ENCODE data around the gene ARID1B. TPM values are rescaled to one million over a fixed set of nuclear protein-coding genes. Genes with fewer than 3 reads are reported as not detected.

ARID1B gene
- total and polyA plus RNA-seq, 10 of the 15 experiments (the other 5 are each of a cell fraction or from before 2014, with no cell fraction given), result 24.7 to 133 (median 54.6) TPM

- Histone ChIP-seq H3K27ac (ENCODE audit: control insufficient read depth, insufficient read depth) (no peak overlapping the region), H3K4me2 (ENCODE audit: control insufficient read depth, insufficient read depth) (no peak overlapping the region), H3K27me3 (replicated peaks in 1 of 2; ENCODE audit: control insufficient read depth in 2 of 2, insufficient read depth in 2 of 2, low read length in 1 of 2) (no peaks in the 10 kb centered on the region), H2AFZ (ENCODE audit: control insufficient read depth, low read depth, low read length) (no peak overlapping the region), H3K36me3 (ENCODE audit: control insufficient read depth in 2 of 2, insufficient read depth in 2 of 2, low read length in 1 of 2) (peaks cover 7 to 39% of the 10 kb centered on the region in 2 experiments), H3K4me3 (no peak overlapping the region), H3K9ac (ENCODE audit: control insufficient read depth, insufficient read depth, low read length) (no peak overlapping the region), H4K20me1 (ENCODE audit: control insufficient read depth, insufficient read depth) (peaks cover 2% of the 10 kb centered on the region; the same call in 1 of the 2 replicates), H3K9me3 (replicated peaks; ENCODE audit: control insufficient read depth, insufficient read depth, low read length) (no peaks in the 10 kb centered on the region), H3K79me2 (ENCODE audit: control insufficient read depth, insufficient read depth, low read length) (no peaks in the 10 kb centered on the region), H3K4me1 (ENCODE audit: control insufficient read depth, insufficient read depth, low read length) (no peaks in the 10 kb centered on the region)
- ChIA-PET SMC1A (ENCODE audit: uncharacterized antibody, unreplicated experiment) (no interaction called here), POLR2A (no interaction called here), CTCF (interaction anchor here (0.7 kb wide), 1 partner anchor 10 kb away, joined by 3 read pairs; no protein-coding TSS in a partner anchor), RAD21 (ENCODE audit: unreplicated experiment) (no interaction called here)
- DNase-seq (ENCODE audit: low read depth, low spot score) (no peak), FAIRE-seq (no peak), ATAC-seq (no peak)
- BruUV-seq (replicated peaks), result no TSS peak
- intact Hi-C loops (cut with micrococcal nuclease; ENCODE audit: unreplicated experiment) (no loop called here), in situ Hi-C loops (cut with MboI) (no loop called here)
- 0 out of 2 replicates have a peak, but pooled peaks have one; percentile 19 for TF ChIP-seq POLR2A (IDR thresholded peaks at IDR 0.05; ENCODE audit: low read depth, low read length)
- TF ChIP-seq PAX8 (IDR thresholded peaks at IDR 0.05), result no peak
- WGBS (ENCODE audit: insufficient coverage, insufficient replicate concordance, low lambda C conversion rate, missing lambda C conversion rate), result over 99% methylated on average over 9 of the region's 9 CpGs
Observed at GRCh38 chr6:157170535-157170934, 393.4 kb downstream of the ARID1B start.

GRCh38 chr6:157171801-157172200 lies 394.6 kb downstream of the ARID1B start:
- no peak for DNase-seq (ENCODE audit: low read depth, low spot score)
- Histone ChIP-seq H3K79me2 (ENCODE audit: control insufficient read depth, insufficient read depth, low read length) (no peaks in the 10 kb centered on the region), H4K20me1 (ENCODE audit: control insufficient read depth, insufficient read depth) (no peaks in the 10 kb centered on the region), H3K36me3 (ENCODE audit: control insufficient read depth in 2 of 2, insufficient read depth in 2 of 2, low read length in 1 of 2) (peaks cover 7 to 39% of the 10 kb centered on the region in 2 experiments), H3K4me3 (no peak overlapping the region), H3K9me3 (replicated peaks; ENCODE audit: control insufficient read depth, insufficient read depth, low read length) (no peaks in the 10 kb centered on the region), H3K9ac (ENCODE audit: control insufficient read depth, insufficient read depth, low read length) (no peak overlapping the region), H3K4me1 (ENCODE audit: control insufficient read depth, insufficient read depth, low read length) (no peaks in the 10 kb centered on the region), H3K27ac (ENCODE audit: control insufficient read depth, insufficient read depth) (no peak overlapping the region), H3K27me3 (replicated peaks in 1 of 2; ENCODE audit: control insufficient read depth in 2 of 2, insufficient read depth in 2 of 2, low read length in 1 of 2) (no peaks in the 10 kb centered on the region), H3K4me2 (ENCODE audit: control insufficient read depth, insufficient read depth) (no peak overlapping the region), H2AFZ (ENCODE audit: control insufficient read depth, low read depth, low read length) (no peak overlapping the region)
- no TSS peak for BruUV-seq (replicated peaks)
- no peak for ATAC-seq
- no peak for FAIRE-seq
- 95% methylated on average over 7 of the region's 7 CpGs for WGBS (ENCODE audit: insufficient coverage, insufficient replicate concordance, low lambda C conversion rate, missing lambda C conversion rate)
- ChIA-PET RAD21 (ENCODE audit: unreplicated experiment) (no interaction called here), CTCF (no interaction called here), POLR2A (no interaction called here), SMC1A (ENCODE audit: uncharacterized antibody, unreplicated experiment) (no interaction called here)
- TF ChIP-seq ELK1 (IDR thresholded peaks at IDR 0.05; ENCODE audit: low read depth, low read length), result no peak
- intact Hi-C loops (cut with micrococcal nuclease; ENCODE audit: unreplicated experiment), result no loop called here
- in situ Hi-C loops (cut with MboI), result no loop called here

Measured in GM12878 (cell line).